Calu3 (cell line): Measurements from ENCODE around the gene PEX1. TPM values are rescaled to one million over a fixed set of nuclear protein-coding genes. Genes with fewer than 3 reads are reported as not detected.

Experiments
- BruUV-seq: library from RNA; stranded (reverse); fragments of 400-500 nt; replicated peaks from 2 replicates; lab custom pipeline; 2021; lab: Mats Ljungman, UMichigan
- CTCF ChIA-PET: fragments of 300-600 bp; sonication (Branson Sonifier 250); formaldehyde crosslinking; loops from one replicate; lab custom pipeline; 2022; ENCODE audit warnings: antibody characterized with exemption; lab: Charles Lee
- DNase-seq: peaks from one replicate; pipeline ENCODE4 v3.0.0; 2022
- H3K27ac Mint-ChIP-seq: one replicate; pipeline ENCODE4 v1.8.0; 2022; ENCODE audit warnings: mixed read lengths; ENCODE audit not compliant: unreplicated experiment
- H3K27me3 Mint-ChIP-seq: one replicate; pipeline ENCODE4 v1.8.0; 2022; ENCODE audit warnings: mixed read lengths; ENCODE audit not compliant: unreplicated experiment
- H3K36me3 Mint-ChIP-seq: one replicate; pipeline ENCODE4 v1.8.0; 2022; ENCODE audit warnings: mild to moderate bottlenecking, moderate library complexity, mixed read lengths; ENCODE audit not compliant: insufficient read depth, unreplicated experiment
- H3K4me1 Mint-ChIP-seq: one replicate; pipeline ENCODE4 v1.8.0; 2022; ENCODE audit warnings: mild to moderate bottlenecking, low read depth, mixed read lengths; ENCODE audit not compliant: unreplicated experiment
- H3K4me3 Mint-ChIP-seq: one replicate; pipeline ENCODE4 v1.8.0; 2022; ENCODE audit warnings: mild to moderate bottlenecking, low read depth, moderate library complexity, mixed read lengths; ENCODE audit not compliant: unreplicated experiment
- H3K9me3 Mint-ChIP-seq: one replicate; pipeline ENCODE4 v1.8.0; 2022; ENCODE audit warnings: low read depth, mixed read lengths; ENCODE audit not compliant: unreplicated experiment
- CTCF ChIP-seq: fragments of 200-600 bp; IDR thresholded peaks from one replicate; pipeline ENCODE4 v1.8.0; 2022; ENCODE audit warnings: antibody characterized with exemption; ENCODE audit not compliant: unreplicated experiment
- intact Hi-C: fragments of 100-400 bp; cut with micrococcal nuclease; formaldehyde crosslinking; loops from one replicate; pipeline ENCODE4 v1.10.0; 2022; ENCODE audit not compliant: unreplicated experiment
- total RNA-seq: library from RNA; stranded (reverse); gene quantifications from 2 replicates; pipeline ENCODE4 v1.2.3, GENCODE V29; 2022

Gene PEX1
- total RNA-seq, 1 experiment from 2014 or later: 10.1 TPM

GRCh38 chr7:92563345-92563744 lies 35.0 kb upstream of the PEX1 start:
- DNase-seq: no peak
- no peaks in the 10 kb centered on the region for H3K4me1 Mint-ChIP-seq
- peak overlapping the region; percentile 3 for H3K27ac Mint-ChIP-seq
- BruUV-seq: no TSS peak
- CTCF ChIA-PET: no interaction called here
- no peak for TF ChIP-seq CTCF
- intact Hi-C loops: no loop called here
- no peaks in the 10 kb centered on the region for H3K9me3 Mint-ChIP-seq
- peaks cover 42% of the 10 kb centered on the region for H3K36me3 Mint-ChIP-seq
- no peak overlapping the region for H3K4me3 Mint-ChIP-seq
- no peaks in the 10 kb centered on the region for H3K27me3 Mint-ChIP-seq

- Mint-ChIP-seq H3K36me3 (peaks cover 42% of the 10 kb centered on the region), H3K4me3 (no peak overlapping the region), H3K9me3 (no peaks in the 10 kb centered on the region), H3K27me3 (no peaks in the 10 kb centered on the region), H3K4me1 (no peaks in the 10 kb centered on the region), H3K27ac (no peak overlapping the region)
- TF ChIP-seq CTCF: no peak
- intact Hi-C loops: no loop called here
- CTCF ChIA-PET: no interaction called here
- no peak for DNase-seq
- no TSS peak for BruUV-seq
Observed at GRCh38 chr7:92560602-92561001, 32.3 kb upstream of the PEX1 start.

DNA sequence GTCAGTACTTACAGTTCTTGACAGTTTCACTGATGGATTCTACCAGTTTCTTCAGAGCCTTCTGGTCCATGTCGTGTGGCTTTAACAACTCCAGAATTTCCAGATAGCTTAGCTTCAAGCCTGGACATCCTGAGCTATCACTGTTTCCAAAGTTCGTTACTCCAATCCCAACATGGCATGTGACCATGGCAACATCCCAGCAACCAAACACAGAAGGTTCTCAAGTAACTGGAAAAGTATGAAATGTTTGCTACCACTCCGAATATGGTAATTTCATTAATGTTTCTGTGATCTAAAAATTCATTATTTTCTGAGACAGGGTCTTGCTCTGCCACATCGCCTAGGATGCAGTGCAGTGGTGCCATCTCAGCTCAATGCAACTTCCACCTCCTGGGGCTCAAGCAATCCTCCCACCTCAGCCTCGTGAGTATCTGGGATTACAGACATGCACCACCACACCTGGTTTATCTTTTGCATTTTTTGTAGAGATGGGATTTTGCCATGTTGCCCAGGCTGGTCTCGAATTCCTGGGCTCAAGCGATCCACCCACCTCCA lies 29.6 kb upstream of the PEX1 start:
- Mint-ChIP-seq H3K4me1 (no peaks in the 10 kb centered on the region), H3K9me3 (no peaks in the 10 kb centered on the region), H3K27me3 (no peaks in the 10 kb centered on the region), H3K36me3 (peaks cover 22% of the 10 kb centered on the region), H3K4me3 (no peak overlapping the region), H3K27ac (no peak overlapping the region)
- no peak for TF ChIP-seq CTCF
- intact Hi-C loops: no loop called here
- no peak for DNase-seq
- CTCF ChIA-PET: no interaction called here
- BruUV-seq: no TSS peak

GRCh38 chr7:92557249-92557648 lies 28.9 kb upstream of the PEX1 start:
- Mint-ChIP-seq H3K27ac (no peak overlapping the region), H3K4me1 (no peaks in the 10 kb centered on the region), H3K27me3 (no peaks in the 10 kb centered on the region), H3K36me3 (peaks cover 20% of the 10 kb centered on the region), H3K4me3 (no peak overlapping the region), H3K9me3 (no peaks in the 10 kb centered on the region)
- CTCF ChIA-PET: no interaction called here
- TF ChIP-seq CTCF: no peak
- BruUV-seq: no TSS peak
- intact Hi-C loops: no loop called here
- DNase-seq: no peak
